K562 (cell line): ENCODE results near the gene KRTAP10-8. TPM values are rescaled to one million over a fixed set of nuclear protein-coding genes. Genes with fewer than 3 reads are reported as not detected.

Experiments used
- ATAC-seq: fragments of 200-7000 bp; cut with Tn5 transposase; 3 replicates; pipeline ENCODE4 v1.9.1; 2020; ENCODE audit warnings: moderate library complexity
- BruUV-seq: library from RNA; stranded (reverse); fragments of 400-500 nt; replicated peaks from 2 replicates; lab custom pipeline; 2021; lab: Mats Ljungman, UMichigan
- CTCF ChIA-PET: fragments of 300-600 bp; formaldehyde crosslinking; extraction: SDS; loops from one replicate; lab custom pipeline; 2021; ENCODE audit warnings: low intra/inter-chr PET ratio; lab: Yijun Ruan, JAX
- POLR2A ChIA-PET: fragments of 300-600, 350-650 bp; sonication (Branson Sonifier 250); formaldehyde crosslinking; extraction: SDS; loops from one replicate; lab custom pipeline; 2021; ENCODE audit warnings: antibody characterized with exemption, inconsistent platforms; lab: Yijun Ruan, JAX
- DNase-seq, 4 experiments: peaks; one replicate each; pipeline versions ENCODE4 v3.0.0 to v3.0.0-alpha.2; 2011 to 2018; ENCODE audit warnings: low spot score in 3 of 4, mixed read lengths in 3 of 4; ENCODE audit errors: extremely low read depth in 1 of 4
- FAIRE-seq: peaks from 2 replicates; lab custom pipeline; 2011; peaks lifted over from hg19 to GRCh38; lab: Jason Lieb, UNC
- H2AFZ ChIP-seq: 2 replicates; pipeline ENCODE4 v1.6.0; 2011; ENCODE audit warnings: low read depth, low read length, control low read depth, inconsistent platforms
- H3K27ac ChIP-seq: fragments of 200-600 bp; 3 replicates; pipeline ENCODE4 v1.8.0; 2011; ENCODE audit warnings: low read depth, mild to moderate bottlenecking, control low read depth, inconsistent platforms, low read length, moderate library complexity, mixed read lengths; ENCODE audit errors: extremely low read depth
- H3K27me3 ChIP-seq, 2 experiments: fragments of 300-600 bp in 1 of 2; 2 replicates in 1 of 2; 3 replicates in 1 of 2; pipeline versions ENCODE4 v1.6.0 to v1.8.0; 2011; ENCODE audit warnings: inconsistent platforms in 2 of 2, low read length in 2 of 2, mild to moderate bottlenecking in 1 of 2, mixed read lengths in 1 of 2, moderate library complexity in 1 of 2; ENCODE audit not compliant: control insufficient read depth in 2 of 2, insufficient read depth in 2 of 2
- H3K36me3 ChIP-seq: fragments of 300-600 bp; 3 replicates; pipeline ENCODE4 v1.8.0; 2011; ENCODE audit warnings: mild to moderate bottlenecking, low read length, inconsistent platforms; ENCODE audit not compliant: control insufficient read depth, insufficient read depth
- H3K4me1 ChIP-seq, 2 experiments: fragments of 200-600 bp in 1 of 2; replicated peaks in 1 of 2; 2 replicates in 1 of 2; 3 replicates in 1 of 2; pipeline versions ENCODE4 v1.5.1 to v1.8.0; 2011; ENCODE audit warnings: inconsistent platforms in 2 of 2, low read length in 2 of 2, mild to moderate bottlenecking in 1 of 2, mixed read lengths in 1 of 2, moderate library complexity in 1 of 2; ENCODE audit not compliant: control insufficient read depth in 2 of 2, insufficient read depth in 2 of 2
- H3K4me2 ChIP-seq: 2 replicates; pipeline ENCODE4 v1.6.1; 2011; ENCODE audit warnings: low read length, control low read depth, inconsistent platforms, mixed read lengths; ENCODE audit not compliant: insufficient read depth
- H3K4me3 ChIP-seq: fragments of 200-600 bp; sonication (generic), shearing (Covaris generic); 2 replicates; pipeline ENCODE4 v1.5.1; 2016; ENCODE audit warnings: control low read depth, inconsistent platforms
- H3K79me2 ChIP-seq: fragments of 200-600 bp; 3 replicates; pipeline ENCODE4 v1.8.0; 2011; ENCODE audit warnings: low read length, inconsistent platforms; ENCODE audit not compliant: control insufficient read depth, insufficient read depth
- H3K9ac ChIP-seq, 2 experiments: 2 replicates each; pipeline versions ENCODE4 v1.6.0 to v1.6.1; 2011; ENCODE audit warnings: low read depth in 2 of 2, low read length in 2 of 2, control low read depth in 1 of 2, inconsistent platforms in 1 of 2, mild to moderate bottlenecking in 1 of 2, mixed read lengths in 1 of 2; ENCODE audit not compliant: insufficient read depth in 1 of 2
- H3K9me1 ChIP-seq: one replicate; pipeline ENCODE4 v1.6.0; 2011; ENCODE audit warnings: inconsistent platforms, mild to moderate bottlenecking, low read length, moderate library complexity; ENCODE audit not compliant: control insufficient read depth, insufficient read depth
- H3K9me3 ChIP-seq: replicated peaks from 2 replicates; pipeline ENCODE4 v1.5.1; 2011; ENCODE audit warnings: low read depth, low read length, inconsistent platforms; ENCODE audit not compliant: control insufficient read depth, insufficient read depth
- H4K20me1 ChIP-seq: replicated peaks from 2 replicates; pipeline ENCODE4 v1.6.1; 2011; ENCODE audit warnings: low read length, inconsistent platforms, mixed read lengths; ENCODE audit not compliant: control insufficient read depth, insufficient read depth
- BRD9 ChIP-seq: fragments of 450-650 bp; IDR thresholded peaks from 2 replicates; pipeline ENCODE4 v1.6.1; 2018; ENCODE audit warnings: low read depth; ENCODE audit not compliant: partially characterized antibody
- CBFA2T2 ChIP-seq: fragments of 450-650 bp; conservative IDR thresholded peaks from 2 replicates; pipeline ENCODE4 v1.6.1; 2017; ENCODE audit warnings: mild to moderate bottlenecking
- CHD1 ChIP-seq: fragments of 200-600 bp; sonication (generic); IDR thresholded peaks from one replicate; pipeline ENCODE4 v1.6.1; 2012; ENCODE audit warnings: mild to moderate bottlenecking, moderate library complexity, low read length, inconsistent platforms
- GTF2F1 ChIP-seq: IDR thresholded peaks from 2 replicates; pipeline ENCODE4 v1.6.1; 2011; ENCODE audit warnings: low read depth, low read length, improper control_type of control experiment
- HNRNPLL ChIP-seq: fragments of 200-400 bp; formaldehyde crosslinking; IDR thresholded peaks from 2 replicates; pipeline ENCODE4 v1.6.1; 2017; ENCODE audit warnings: low read length, low read depth, mild to moderate bottlenecking; ENCODE audit not compliant: poor library complexity, severe bottlenecking
- PHF21A ChIP-seq: fragments of 450-650 bp; IDR thresholded peaks from 2 replicates; pipeline ENCODE4 v1.6.1; 2017; ENCODE audit warnings: low read depth, borderline replicate concordance
- RBM22 ChIP-seq: fragments of 200-400 bp; formaldehyde crosslinking; IDR thresholded peaks from 2 replicates; pipeline ENCODE4 v1.6.1; 2018; ENCODE audit warnings: low read length, low read depth; ENCODE audit not compliant: poor library complexity, severe bottlenecking
- YBX1 ChIP-seq: fragments of 450-650 bp; IDR thresholded peaks from 2 replicates; pipeline ENCODE4 v1.7.1; 2016; ENCODE audit warnings: mild to moderate bottlenecking
- ZBTB1 ChIP-seq: sonication (generic); formaldehyde crosslinking; IDR thresholded peaks from 2 replicates; pipeline ENCODE4 v1.8.1; 2023; ENCODE audit warnings: missing genetic modification reagents, low read depth, mild to moderate bottlenecking, borderline replicate concordance
- ZFP1 ChIP-seq: fragments of 450-650 bp; formaldehyde crosslinking; IDR thresholded peaks from 2 replicates; pipeline ENCODE4 v1.4.0; 2020; ENCODE audit warnings: mild to moderate bottlenecking, mixed read lengths
- ZNF184 ChIP-seq: sonication (generic); formaldehyde crosslinking; IDR thresholded peaks from 2 replicates; pipeline ENCODE4 v1.5.0; 2020; ENCODE audit warnings: missing genetic modification reagents
- ZNF239 ChIP-seq: fragments of 250-450 bp; sonication (Bioruptor Pico); IDR thresholded peaks from 2 replicates; pipeline ENCODE4 v1.4.0; 2020; ENCODE audit warnings: mild to moderate bottlenecking
- WGBS: fragments of 100-300 bp; shearing (Covaris generic); methylation state at CpG from one replicate; pipeline ENCODE4 v1.1.6; 2016; ENCODE audit warnings: low coverage, mixed read lengths; ENCODE audit not compliant: insufficient coverage; ENCODE audit errors: missing lambda C conversion rate; 5-methylcytosine and 5-hydroxymethylcytosine counted together
- in situ Hi-C: fragments of 300-500 bp; cut with MboI; formaldehyde crosslinking; loops from 4 replicates; pipeline ENCODE4 v1.15.0; 2018; ENCODE audit warnings: inconsistent platforms, mixed read lengths
- intact Hi-C: fragments of 100-400 bp; cut with micrococcal nuclease; formaldehyde crosslinking; loops from 2 replicates; pipeline ENCODE4 v1.14.2; 2022
- polyA plus RNA-seq, 8 experiments: library from polyadenylated mRNA; depleted of rRNA in 4 of 8; stranded (reverse) in 5 of 8; unstranded in 3 of 8; fragments of >200 nt; fragmentation: Nextera tagmentation in 2 of 8; fragmentation: Illumina TruSeq in 1 of 8; extraction: Ambion mirVana in 2 of 8; extraction: Trizol in 1 of 8; gene quantifications; 2 replicates each; pipeline versions ENCODE4 v1.2.1 to v1.2.3, GENCODE V29; 2011 to 2014; ENCODE audit warnings: inconsistent platforms in 1 of 8, missing spikeins in 1 of 8
- total RNA-seq, 7 experiments: library from RNA; depleted of rRNA in 6 of 7; stranded (reverse); fragments of >200 nt in 6 of 7; fragmentation: Illumina TruSeq in 2 of 7; extraction: Trizol in 2 of 7; gene quantifications; 2 replicates each; pipeline versions ENCODE4 v1.2.1 to v1.2.3, GENCODE V29; 2011 to 2021; ENCODE audit warnings: low replicate concordance in 1 of 7
- TF ChIP-seq, protein P1 (sequence below): sonication (generic); formaldehyde crosslinking; IDR thresholded peaks from 2 replicates; pipeline ENCODE4 v1.8.0; 2022; ENCODE audit warnings: missing genetic modification reagents, mild to moderate bottlenecking, moderate library complexity, borderline replicate concordance
- TF ChIP-seq, protein P2 (sequence below): fragments of 250-450 bp; sonication (Bioruptor Pico); IDR thresholded peaks from 2 replicates; pipeline ENCODE4 v1.9.0; 2021; ENCODE audit warnings: mild to moderate bottlenecking
- TF ChIP-seq, protein P3 (sequence below): sonication (generic); formaldehyde crosslinking; IDR thresholded peaks from 2 replicates; pipeline ENCODE4 v1.8.1; 2022; ENCODE audit warnings: missing genetic modification reagents

KRTAP10-8 gene
- total and polyA plus RNA-seq, 9 of the 15 experiments (the other 6 are each of a cell fraction or from before 2014, with no cell fraction given): not detected

DNA sequence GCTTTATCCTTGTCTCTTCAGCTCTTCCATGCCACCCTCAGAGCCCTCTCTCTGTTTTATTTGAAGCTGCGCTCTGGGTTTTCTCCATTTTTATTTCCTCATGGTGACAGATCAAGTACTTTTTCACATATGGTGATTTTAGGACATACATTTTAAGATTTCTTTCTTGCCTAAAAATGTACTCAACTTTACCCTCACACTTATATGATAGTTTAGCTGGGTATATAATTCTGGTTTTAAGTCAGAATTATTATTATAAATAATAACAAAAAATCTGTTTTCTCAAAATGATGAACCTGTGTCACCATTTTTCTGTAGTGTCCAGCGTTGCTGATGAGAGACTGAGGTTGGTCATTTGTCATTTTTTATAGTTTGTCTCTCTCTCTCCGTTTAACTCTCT is 30.7 kb upstream of the KRTAP10-8 start:
- CTCF ChIA-PET: no interaction called here
- Histone ChIP-seq H3K9ac (no peak overlapping the region), H3K4me3 (no peak overlapping the region), H3K36me3 (no peaks in the 10 kb centered on the region), H3K27ac (no peak overlapping the region), H3K79me2 (no peaks in the 10 kb centered on the region), H2AFZ (no peak overlapping the region), H3K27me3 (peaks cover 0 to 8% of the 10 kb centered on the region in 2 experiments; a peak in 1 of 5 replicates), H3K4me1 (no peaks in the 10 kb centered on the region; a peak in 2 of 5 replicates), H3K9me1 (no peaks in the 10 kb centered on the region), H4K20me1 (no peaks in the 10 kb centered on the region), H3K4me2 (no peak overlapping the region), H3K9me3 (peaks cover 3% of the 10 kb centered on the region)
- no peak for DNase-seq
- TF ChIP-seq ZFP1: peak; percentile 96
- no peak for TF ChIP-seq RBM22
- no TSS peak for BruUV-seq
- FAIRE-seq: no peak
- POLR2A ChIA-PET: interaction anchor here (1.4 kb wide), 1 partner anchor 20 kb away, joined by 3 read pairs; no protein-coding TSS in a partner anchor
- intact Hi-C loops: no loop called here
- 0% methylated on average over 3 of the region's 3 CpGs for WGBS
- no peak for ATAC-seq
- in situ Hi-C loops: no loop called here

DNA sequence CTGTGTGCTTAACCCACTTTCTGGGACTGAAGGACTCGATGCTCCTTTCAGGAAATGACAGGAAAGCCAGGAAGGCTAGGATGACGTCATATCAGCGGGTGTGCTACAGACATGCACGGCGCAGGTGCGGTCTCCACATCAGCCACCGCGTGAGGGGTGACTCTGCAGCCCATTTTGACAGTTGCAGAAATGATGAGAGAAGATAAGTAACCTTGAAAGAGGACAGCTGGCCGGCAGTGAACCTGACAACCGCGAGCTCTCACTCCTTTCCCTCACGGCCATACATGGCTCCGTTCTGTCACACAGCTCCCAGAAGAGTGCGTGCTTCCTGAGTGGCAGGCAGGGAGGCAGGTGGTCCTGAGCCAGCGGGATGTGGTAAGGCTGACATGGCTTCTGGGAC is 29.8 kb upstream of the KRTAP10-8 start:
- no peaks in the 10 kb centered on the region for H4K20me1 ChIP-seq
- BruUV-seq: no TSS peak
- H3K4me3 ChIP-seq: no peak overlapping the region
- no peak overlapping the region for H3K27ac ChIP-seq
- H3K79me2 ChIP-seq: no peaks in the 10 kb centered on the region
- H3K9me3 ChIP-seq: peaks cover 3% of the 10 kb centered on the region
- peaks cover 0 to 6% of the 10 kb centered on the region in 2 experiments; a peak in 1 of 5 replicates for H3K27me3 ChIP-seq
- intact Hi-C loops: no loop called here
- H3K9ac ChIP-seq: no peak overlapping the region
- H3K36me3 ChIP-seq: no peaks in the 10 kb centered on the region
- ATAC-seq (no peak), FAIRE-seq (peak; percentile 26), DNase-seq (peak in 2 of 4 experiments; percentile 26 to 28)
- ChIA-PET POLR2A (interaction anchor here (1.0 to 1.6 kb wide), 2 partner anchors 12 to 15 kb away, joined by 3 to 5 read pairs; no protein-coding TSS in a partner anchor), CTCF (no interaction called here)
- WGBS: under 1% methylated on average over 15 of the region's 15 CpGs
- in situ Hi-C loops: no loop called here
- H3K9me1 ChIP-seq: no peaks in the 10 kb centered on the region
- no peaks in the 10 kb centered on the region; a peak in 2 of 5 replicates for H3K4me1 ChIP-seq
- H2AFZ ChIP-seq: no peak overlapping the region
- peak overlapping the region; percentile 51 for H3K4me2 ChIP-seq
- TF ChIP-seq GTF2F1 (no peak), HNRNPLL (no peak), ZNF239 (CRISPR knock-in tag) (no peak), YBX1 (no peak), ZBTB1 (no peak), CHD1 (no peak), ZNF184 (CRISPR knock-in tag) (no peak), BRD9 (no peak), PHF21A (no peak), CBFA2T2 (peak; percentile 52)
- TF ChIP-seq, protein P1, sequence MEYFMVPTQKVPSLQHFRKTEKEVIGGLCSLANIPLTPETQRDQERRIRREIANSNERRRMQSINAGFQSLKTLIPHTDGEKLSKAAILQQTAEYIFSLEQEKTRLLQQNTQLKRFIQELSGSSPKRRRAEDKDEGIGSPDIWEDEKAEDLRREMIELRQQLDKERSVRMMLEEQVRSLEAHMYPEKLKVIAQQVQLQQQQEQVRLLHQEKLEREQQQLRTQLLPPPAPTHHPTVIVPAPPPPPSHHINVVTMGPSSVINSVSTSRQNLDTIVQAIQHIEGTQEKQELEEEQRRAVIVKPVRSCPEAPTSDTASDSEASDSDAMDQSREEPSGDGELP (CRISPR knock-in tag): peak; percentile 86; the same call in 1 of the 2 replicates
- TF ChIP-seq, protein P2, sequence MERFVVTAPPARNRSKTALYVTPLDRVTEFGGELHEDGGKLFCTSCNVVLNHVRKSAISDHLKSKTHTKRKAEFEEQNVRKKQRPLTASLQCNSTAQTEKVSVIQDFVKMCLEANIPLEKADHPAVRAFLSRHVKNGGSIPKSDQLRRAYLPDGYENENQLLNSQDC (CRISPR knock-in tag): no peak
- TF ChIP-seq, protein P3, sequence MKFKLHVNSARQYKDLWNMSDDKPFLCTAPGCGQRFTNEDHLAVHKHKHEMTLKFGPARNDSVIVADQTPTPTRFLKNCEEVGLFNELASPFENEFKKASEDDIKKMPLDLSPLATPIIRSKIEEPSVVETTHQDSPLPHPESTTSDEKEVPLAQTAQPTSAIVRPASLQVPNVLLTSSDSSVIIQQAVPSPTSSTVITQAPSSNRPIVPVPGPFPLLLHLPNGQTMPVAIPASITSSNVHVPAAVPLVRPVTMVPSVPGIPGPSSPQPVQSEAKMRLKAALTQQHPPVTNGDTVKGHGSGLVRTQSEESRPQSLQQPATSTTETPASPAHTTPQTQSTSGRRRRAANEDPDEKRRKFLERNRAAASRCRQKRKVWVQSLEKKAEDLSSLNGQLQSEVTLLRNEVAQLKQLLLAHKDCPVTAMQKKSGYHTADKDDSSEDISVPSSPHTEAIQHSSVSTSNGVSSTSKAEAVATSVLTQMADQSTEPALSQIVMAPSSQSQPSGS: peak; percentile 81; the same call in 1 of the 2 replicates
